HG03575 (cell line): ENCODE data around the gene FGF19.

Experiments used
- ATAC-seq: cut with Tn5 transposase; IDR thresholded peaks from one replicate; pipeline ENCODE4 v1.9.1; 2021; ENCODE audit not compliant: unreplicated experiment, insufficient number of reproducible peaks, low FRiP score; ENCODE audit errors: extremely low read depth

Gene FGF19, protein sequence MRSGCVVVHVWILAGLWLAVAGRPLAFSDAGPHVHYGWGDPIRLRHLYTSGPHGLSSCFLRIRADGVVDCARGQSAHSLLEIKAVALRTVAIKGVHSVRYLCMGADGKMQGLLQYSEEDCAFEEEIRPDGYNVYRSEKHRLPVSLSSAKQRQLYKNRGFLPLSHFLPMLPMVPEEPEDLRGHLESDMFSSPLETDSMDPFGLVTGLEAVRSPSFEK

DNA sequence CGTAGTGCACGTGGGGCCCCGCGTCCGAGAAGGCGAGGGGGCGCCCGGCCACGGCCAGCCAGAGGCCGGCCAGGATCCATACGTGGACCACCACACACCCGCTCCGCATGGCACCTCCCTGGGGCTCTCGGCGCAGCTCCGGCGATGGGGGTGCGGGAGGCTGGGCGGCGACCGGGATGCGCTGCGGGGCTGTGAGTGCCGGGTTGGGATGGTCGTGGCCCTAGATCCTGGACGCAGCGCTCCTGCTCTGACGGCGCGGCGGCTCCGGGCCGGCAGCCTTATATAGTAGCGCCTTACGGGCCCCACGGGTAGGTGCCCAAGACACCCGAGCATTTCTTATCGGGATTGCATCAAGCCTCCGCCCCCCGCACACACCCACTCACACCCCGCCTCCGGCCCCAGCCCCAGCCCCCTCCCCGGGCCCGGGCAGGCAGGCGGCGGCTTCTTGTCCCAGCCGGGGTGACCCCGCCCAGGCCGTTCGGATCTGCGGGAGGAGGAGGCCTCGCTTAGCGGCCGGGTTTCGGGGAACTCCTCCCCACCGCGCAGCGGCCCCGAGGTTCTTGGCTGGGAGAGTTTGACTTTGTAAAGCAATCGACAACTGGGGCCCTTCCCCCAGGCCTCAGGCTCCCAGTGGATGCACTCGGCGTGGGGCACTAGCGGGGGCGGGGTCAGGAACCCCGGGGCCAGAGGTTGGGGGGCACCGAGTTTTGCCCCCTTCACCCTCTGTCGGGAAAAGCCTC, at the start of gene FGF19:
Gene FGF19 (minus strand): TSS at position 255 of the 740 bp plus-strand sequence. CDS start 146 bp downstream, at position 109.
- ATAC-seq, result no peak

DNA sequence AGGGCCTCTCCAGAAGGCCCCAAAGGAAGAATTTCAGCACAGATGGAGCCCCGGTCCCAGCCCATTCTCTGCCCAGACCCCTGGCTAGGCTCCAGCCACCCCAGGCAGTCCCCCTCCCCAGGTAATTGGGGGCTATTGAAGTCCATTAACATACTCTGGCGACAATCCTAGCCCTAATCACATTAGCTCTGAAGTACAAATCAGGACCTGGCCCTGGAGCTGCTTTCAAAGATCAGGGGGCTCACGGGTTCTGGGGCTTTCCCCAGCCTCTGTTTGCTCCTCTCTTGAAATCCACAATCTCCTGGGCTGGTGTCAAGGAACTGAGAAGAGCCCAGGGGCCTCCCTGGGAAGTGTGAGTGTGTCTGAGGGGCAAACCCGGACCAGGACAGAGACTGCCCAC, 49.1 kb upstream of the FGF19 start:
- ATAC-seq, result no peak

DNA sequence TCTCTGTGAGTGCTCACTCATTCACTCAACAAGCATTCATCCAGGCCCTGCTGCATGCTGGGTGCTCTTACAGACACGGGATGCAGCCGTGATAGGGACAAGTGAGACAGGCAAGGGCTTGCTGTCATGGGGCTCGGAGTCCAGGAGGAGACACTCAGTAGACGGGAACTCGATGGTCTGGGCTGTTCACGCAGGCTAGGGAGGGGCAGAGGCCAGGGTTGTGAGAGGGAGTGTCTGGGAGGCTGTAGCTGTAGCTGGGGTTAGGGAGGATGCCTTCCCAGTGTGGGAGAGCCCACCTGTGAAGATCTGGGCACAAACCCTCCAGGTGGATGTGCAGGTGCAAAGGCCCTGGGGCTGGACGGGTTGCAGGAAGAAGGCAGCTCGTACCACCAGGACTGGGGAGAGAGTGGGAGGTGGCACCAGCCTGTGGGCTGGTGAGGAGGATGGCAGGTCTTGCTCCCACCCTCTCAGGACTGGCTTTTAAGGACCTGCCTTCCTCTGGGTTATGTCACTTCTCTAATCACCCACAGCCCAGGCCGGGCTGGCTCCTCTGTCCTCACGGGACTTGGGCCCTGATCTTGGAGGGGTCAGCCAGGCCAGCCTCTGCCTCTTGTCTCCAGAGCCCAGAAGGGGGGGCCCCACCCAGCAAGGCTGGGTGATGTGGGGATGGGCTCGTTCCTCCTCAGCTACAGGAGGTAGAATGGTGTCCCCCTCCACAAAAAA, 47.2 kb upstream of the FGF19 start:
- ATAC-seq, result no peak

DNA sequence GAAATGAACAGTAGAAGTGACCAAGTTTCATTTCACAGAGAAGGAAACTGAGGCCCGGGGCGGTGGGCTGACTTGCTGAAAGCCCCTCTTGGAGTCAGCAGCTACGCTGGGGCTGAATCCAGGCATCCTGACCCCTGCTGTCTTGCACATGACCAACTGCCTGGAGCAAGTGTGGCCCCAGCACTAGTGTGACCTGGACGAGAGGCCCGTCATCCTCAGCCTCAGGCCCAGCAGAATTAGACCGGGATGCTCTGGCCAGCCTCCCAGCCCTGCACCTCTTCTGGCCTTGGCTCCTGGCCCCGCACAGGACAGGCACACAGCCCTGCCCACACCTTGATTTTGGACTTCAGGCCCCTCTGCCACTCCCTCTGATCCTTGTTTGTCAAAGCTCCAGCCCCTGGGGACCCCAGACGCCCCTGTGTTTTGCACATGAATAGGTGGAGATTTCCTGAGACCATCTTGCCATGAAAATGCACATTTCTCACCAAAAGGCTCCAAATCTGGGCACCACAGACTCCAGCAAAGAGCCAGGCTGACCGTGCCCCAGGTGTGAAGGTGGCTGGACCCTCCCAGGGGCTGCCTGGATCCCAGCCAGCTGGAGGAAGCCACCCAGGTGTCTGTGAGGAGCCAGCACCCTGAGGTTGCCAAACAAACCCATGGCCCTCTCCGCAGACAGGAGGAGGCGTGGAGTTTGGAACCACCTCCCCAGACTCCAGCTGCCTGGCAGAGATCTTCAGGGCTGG, 46.5 kb upstream of the FGF19 start:
- no peak for ATAC-seq

DNA sequence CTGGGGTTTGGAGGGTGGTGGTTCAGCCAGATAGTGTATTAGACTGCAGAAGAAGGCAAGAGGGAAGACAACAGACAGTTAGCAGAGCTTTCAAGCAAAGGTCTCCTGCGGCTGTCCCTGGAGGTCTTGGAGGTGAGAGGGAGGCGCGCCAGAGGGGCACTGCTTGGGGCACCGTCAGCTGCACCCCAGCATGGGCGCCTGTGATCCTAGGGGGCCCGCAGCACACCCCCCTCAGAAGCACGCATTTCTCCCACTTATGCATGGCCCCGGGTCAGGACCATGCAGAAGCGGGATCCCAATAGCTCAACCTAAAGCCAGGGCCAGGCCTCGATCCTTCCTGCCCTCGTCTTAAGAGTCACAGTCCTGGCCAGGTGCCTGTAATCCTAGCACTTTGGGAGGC, 44.8 kb upstream of the FGF19 start:
- ATAC-seq, result no peak

DNA sequence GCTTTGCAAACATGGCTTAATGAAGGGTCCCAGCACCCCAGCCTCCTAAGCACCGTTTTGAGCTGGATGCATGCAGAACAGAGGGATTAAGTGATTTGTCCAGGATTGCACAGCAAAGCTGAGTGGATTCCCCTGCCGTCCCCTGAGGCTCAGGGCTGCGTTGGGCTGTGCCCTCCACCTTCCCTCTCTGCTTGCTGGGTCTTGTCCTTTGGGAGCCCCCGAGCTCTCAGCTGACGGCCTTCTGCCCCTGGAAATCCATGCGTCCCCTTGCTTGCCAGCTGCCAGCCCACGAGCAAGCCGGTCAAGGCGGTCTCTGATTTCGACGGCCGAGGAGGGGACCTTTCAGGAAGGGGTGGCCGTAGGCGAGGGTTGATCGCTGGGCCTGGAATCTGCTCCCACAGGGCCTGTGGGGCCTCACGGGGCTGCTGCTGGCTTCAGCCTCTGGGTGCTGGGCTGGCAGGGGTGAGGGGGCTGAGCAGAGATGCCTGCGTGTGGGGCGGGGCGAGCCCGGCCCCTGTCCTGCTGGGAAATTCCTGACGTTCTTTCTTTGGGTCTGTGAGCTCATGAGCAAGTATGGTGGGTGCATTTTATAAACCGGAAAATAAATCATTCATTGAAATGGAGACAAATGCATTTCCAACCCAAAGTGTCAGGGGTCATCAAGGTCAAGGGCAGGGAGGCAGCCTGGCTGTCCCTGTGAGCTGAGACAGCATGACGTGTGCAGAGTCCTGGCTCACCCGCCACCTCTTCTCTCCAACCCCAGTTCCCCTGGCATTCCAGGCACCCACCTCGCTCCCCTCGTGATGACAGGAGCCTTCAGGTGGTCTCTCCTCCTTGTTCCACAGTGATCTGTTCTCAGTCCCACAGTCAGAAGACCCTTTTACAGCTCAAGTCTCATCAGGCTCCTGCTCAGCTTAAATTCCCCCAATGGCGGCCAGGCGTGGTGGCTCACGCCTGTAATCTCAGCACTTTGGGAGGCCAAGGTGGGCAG, 43.2 kb upstream of the FGF19 start:
- no peak for ATAC-seq

DNA sequence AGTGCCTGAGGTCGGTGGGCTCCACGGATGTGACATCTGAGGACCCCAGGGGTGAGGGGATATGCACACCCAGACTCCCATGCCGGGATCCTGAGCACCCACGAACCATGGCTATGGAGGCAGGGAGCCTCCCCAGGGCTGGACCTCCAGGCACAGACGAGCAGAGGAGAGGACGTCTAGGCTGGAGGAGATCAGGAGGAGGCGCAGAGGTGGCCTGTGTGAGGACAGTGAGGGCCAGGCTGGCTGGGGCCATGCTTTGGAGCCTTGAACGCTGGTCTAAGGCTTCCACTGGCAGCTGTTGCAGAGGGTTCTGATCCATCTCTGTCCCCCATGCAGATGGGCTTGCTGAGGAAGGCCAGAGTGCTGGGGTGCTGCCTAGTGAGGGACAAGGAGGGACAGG, 42.3 kb upstream of the FGF19 start:
- no peak for ATAC-seq

DNA sequence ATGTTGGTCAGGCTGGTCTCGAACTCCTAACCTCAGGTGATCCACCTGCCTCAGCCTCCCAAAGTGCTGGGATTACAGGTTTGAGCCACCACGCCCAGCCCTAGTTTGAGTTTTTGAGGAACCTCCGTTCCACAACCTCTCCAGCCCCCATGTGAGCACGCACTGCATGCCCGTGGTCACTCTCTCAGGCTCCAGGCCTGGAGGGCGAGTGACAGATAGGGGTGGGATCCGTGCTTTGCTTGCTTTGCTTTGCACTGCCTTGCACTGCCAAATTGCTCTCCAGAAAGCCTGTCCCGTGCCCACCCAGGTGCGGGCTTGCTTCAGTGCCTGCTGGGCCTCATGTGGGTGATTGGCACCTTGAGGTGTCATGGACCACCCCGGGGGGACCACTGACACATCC, 41.4 kb upstream of the FGF19 start:
- no peak for ATAC-seq

DNA sequence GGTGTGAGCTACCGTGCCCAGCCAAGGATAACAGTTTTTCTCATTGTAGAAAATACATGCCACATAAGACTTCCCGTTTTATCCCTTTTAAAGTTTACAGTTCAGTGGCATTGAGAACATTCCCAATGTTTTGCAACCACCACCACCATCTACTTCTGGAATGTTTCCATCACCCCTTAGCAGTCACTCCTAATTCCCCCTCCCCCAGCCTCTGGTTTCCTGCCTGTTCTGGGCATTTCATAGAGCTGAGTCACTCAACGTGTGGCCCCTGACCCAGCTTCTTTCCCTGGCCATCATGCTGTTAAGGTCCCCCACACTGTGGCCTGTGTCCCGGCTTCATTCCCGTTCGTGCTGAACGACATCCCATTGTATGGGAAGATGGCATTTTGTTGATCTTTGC, 40.6 kb upstream of the FGF19 start:
- no peak for ATAC-seq

DNA sequence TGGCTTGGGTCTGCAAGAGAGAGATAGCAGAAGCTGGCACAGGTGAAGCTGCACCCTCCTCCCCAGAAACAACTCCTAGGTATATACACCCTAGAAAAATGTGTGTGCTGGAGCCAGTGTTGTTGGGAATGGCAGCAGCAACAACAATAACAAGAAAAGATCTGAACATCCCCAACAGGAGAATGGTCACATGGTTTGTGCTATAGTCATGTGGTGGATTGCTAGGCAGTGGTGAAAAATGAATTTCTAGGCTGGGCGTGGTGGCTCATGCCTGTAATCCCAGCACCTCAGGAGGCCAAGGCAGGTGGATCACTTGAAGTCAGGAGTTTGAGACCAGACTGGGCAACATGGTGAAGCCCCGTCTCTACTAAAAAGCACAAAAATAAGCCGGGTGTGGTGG, 31.0 kb upstream of the FGF19 start:
- ATAC-seq, result no peak

DNA sequence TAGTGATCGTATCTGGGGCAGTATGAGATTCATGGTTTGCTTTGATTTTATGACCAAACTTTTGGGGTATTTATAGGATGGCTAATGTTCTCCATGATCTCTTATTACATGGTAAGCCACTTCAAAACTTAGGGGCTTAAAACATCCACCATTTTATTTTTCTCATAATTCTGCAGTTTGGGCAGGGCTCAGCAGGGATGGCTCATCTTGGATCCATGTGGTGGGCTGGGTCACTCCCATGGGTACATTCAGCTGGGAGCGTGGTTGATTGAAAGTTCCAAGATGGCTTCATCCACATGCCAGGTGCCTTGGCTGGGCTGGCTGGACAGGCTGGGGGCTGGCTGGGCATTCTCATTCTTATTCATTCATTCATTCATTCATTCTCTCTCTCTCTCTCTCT, 30.5 kb upstream of the FGF19 start:
- no peak for ATAC-seq

DNA sequence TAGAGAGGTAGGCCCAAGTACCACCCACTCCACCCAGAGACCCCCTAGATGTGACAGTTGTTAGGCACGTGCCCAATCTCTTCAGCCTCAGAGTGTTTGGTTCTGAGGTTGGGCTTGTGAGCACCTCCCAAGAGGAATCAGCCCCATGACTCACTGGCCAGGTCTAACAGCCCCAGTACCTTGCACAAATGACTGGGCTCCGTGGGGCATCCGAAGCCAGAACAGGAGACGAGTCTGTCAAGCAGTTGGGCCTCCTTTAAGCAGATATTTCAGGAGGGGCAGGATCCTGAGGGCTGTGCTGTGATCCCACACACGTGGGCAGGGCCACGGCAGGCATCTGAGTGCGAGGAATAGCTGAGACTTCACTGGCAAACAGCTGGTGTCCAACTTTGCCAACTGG, 29.1 kb upstream of the FGF19 start:
- no peak for ATAC-seq

DNA sequence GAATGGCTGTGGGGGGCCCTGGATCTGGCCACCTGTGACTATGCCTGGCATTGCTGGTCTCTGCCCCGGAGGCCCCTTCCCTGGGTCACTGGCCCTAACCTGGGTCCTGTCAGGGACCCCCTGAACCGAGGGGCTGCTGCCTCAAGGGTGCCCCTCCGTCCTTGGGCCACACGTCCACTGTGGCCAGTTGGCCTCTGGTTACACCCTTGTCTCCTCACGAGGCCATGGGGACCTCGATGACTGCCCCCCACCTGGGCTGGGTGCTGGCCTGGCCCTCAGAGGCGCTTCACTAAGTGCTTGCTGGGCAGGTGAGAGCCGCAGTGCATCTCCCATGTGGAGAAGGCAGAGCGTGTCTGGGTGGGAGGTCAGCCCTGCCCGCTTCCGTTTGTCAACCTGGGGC, 27.3 kb upstream of the FGF19 start:
- ATAC-seq, result no peak

DNA sequence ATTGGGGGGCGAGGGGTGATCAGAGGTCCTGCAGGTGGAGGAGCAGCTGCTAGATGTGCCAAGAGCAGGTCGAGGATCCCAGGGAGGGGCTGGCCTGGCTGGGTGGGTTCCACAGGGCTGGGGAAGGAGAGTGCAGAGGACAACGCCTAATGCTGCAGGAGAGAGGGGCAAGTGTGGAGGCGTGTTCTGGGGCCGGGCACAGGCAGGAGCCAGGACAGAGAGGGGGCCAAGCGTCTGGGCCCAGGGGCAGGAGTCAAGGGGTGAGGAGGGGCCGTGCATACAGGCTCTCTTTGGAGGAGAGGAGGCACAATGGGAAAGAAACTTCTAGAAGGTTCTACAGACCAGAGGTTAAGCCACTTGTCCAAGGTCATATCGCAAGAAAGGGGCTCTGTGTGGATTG, 26.7 kb upstream of the FGF19 start:
- no peak for ATAC-seq

DNA sequence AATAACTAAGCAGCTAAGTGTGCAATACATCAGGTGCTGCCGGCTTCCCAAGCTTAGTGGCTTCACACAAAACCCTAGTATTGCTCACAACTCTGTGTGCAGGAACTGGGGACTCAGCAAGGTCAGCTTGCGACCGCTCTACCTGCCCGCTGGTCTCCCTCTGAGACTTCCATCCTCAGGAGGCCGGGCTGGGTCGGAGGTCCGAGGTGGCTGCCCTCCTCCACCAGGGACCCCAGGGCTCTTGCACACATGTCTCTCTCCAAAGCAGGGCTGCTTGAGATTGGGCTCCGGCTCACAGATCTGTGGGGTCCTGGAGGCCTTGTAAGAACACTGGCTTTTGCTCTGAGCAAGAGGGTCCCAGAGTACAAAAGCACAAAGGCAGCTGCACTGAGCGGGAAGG, 25.4 kb upstream of the FGF19 start:
- ATAC-seq, result no peak

DNA sequence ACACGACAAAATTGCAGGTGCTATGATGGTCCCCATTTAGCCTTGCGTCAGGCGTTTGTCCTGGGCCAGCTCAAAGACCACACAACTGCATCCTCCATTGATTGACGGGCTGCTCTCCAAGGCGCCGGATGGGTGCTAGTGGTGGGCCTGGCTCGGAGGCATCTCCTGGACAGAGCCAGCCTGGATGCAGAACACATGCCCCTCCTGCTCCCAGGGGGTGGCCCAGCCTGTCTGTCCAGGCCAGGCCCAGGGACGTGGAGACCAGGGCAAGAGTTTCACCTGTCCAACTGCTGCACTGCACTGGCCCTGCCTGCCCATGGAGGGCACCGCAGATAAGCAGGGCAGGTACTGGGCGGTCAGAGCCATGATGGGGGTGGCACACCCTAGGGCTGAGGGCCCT, 23.4 kb upstream of the FGF19 start:
- no peak for ATAC-seq

DNA sequence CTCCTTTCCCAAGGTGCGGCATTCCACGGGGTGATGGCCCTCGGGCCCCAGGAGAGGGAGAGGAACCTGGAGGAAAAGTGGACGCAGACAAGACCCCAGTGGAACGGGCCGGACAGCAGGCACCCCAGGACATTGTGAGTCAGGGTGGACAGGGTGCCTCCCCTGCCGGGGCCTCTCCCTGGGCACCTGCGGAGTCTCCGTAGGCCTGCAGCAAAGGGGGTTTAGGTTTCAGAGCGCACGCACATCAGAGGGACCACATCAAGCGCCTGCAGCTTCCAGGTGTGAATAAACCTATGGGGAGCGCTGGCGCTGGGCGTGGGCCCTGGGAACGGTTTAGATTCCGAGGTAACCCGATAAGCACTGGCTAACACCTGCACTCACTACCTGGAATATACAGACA, 22.7 kb upstream of the FGF19 start:
- no peak for ATAC-seq

DNA sequence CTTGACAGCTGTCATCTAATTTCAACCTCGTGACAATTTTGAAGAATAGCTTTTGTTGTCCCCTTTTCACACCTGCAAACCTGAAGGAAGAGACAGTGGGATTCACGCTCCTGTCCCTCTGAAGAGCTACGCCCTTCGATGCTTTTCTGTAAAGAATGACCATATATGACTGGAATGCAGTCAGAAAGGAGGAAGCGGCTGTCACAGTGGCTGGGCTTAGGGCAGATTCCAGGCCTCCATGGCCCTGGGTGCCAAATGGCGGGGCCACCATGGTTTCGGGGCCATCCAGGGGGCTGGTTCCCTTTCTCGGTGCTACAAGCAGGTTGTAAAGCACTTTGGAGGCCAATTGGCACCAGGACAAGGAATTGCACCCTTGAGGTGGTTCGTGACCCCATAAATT, 22.2 kb upstream of the FGF19 start:
- ATAC-seq, result no peak

DNA sequence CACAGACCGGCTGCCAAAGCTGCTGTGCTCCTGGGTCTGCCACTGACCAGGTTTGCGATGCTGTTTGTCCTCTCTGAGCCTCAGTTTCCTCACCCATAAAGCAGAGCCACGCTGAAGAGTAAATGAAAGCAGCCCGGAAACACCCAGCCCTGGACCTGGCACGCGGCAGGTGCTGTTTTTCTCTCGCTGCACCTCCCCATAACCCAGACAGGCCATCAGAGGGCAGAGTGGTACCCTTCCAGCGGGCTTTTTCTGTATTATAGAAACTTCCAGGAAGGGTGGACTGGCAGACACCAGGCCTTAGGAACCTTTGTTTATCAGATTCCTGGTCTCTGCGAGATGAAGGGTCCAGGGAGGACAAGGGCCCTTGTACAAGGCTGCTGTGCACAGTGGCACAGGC, 17.9 kb upstream of the FGF19 start:
- no peak for ATAC-seq
